Subcutaneous adipose tissue (tissue), 4 donors: ENCODE data around the gene DNMT3L. TPM values are rescaled to one million over a fixed set of nuclear protein-coding genes. Genes with fewer than 3 reads are reported as not detected.

Experiments used
- total RNA-seq, 4 donors: library from RNA; depleted of rRNA; stranded (reverse); fragments of >200 nt; gene quantifications; one replicate each; pipeline ENCODE4 v1.1.0, GENCODE V29; 2016
- TF ChIP-seq, protein P1 (sequence below): fragments of 450-650 bp; IDR thresholded peaks from one replicate; pipeline ENCODE4 v1.5.1; 2016; ENCODE audit warnings: low read depth, mild to moderate bottlenecking, control low read depth, antibody characterized with exemption, moderate library complexity

DNMT3L gene
- total RNA-seq: not detected

DNA sequence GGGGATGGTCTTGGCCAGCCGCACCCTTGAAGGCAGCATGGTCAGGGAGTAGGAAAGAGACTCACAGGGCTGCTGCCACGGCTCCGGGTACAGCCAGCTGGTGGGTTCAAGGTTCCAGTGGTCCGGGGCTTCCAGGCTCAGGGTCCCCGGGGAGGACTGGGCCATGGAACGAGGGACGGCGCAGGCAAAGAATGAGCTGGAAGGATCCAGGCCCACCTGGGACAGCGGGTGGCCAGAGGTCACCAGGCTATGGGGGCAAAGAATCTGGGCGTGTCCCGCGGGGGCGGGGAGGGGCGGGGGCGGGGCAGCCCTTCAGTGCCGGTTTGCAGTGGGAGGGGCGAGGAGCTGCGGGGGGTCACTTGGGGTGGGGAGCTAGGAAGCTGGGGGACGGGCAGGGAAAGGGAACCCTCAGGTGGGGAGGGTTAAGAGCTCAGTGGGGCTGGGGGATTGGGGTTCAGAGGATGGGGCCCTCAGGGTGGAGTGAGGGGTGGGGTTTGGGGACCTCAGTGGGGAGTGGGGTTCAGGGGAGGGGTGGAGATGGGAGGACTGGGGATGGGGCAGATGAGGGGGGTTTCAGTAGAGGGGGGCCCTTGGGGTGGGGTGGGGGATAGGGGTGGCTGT lies at the start of gene DNMT3L:
Gene DNMT3L (minus strand): TSS at position 223 of the 621 bp plus-strand sequence. CDS start 638 bp downstream, outside the sequence.
- TF ChIP-seq, protein P1, sequence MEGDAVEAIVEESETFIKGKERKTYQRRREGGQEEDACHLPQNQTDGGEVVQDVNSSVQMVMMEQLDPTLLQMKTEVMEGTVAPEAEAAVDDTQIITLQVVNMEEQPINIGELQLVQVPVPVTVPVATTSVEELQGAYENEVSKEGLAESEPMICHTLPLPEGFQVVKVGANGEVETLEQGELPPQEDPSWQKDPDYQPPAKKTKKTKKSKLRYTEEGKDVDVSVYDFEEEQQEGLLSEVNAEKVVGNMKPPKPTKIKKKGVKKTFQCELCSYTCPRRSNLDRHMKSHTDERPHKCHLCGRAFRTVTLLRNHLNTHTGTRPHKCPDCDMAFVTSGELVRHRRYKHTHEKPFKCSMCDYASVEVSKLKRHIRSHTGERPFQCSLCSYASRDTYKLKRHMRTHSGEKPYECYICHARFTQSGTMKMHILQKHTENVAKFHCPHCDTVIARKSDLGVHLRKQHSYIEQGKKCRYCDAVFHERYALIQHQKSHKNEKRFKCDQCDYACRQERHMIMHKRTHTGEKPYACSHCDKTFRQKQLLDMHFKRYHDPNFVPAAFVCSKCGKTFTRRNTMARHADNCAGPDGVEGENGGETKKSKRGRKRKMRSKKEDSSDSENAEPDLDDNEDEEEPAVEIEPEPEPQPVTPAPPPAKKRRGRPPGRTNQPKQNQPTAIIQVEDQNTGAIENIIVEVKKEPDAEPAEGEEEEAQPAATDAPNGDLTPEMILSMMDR: no peak

DNA sequence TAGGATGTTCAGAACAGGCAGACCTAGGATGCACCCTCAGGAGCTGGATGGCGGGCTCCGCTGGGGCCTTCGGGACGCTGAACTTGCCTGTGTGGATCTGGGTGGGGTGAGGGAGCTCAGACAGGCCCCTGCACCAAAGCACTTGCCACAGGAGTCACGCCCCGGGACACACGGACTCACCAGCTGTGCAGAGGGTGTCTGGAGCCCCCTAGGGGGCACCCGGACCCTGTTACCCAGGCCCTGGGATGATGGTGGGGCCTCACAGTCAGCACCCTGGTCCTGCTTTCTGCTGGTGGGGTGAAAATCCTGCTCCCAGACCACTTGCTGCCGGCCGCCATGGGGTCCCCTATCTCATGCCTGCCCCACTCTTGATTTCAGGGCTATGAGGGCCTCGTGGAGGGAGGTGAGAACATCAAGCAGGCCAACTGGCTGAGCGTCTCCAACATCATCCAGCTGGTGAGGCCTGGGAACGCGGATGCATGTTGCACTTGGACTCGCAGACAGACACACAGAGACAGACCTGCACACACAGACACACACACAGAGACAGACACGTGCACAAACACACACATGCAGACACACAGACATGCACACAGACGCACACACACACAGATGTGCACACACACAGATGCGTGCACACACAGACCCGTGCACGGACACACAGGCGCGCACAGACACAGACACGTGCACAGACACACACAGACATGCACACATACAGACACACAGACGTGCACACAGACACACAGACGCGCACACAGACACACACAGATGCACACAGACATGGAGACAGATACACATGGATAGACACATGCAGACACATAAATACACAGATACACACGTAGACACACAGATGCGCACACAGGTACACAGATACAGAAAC lies 49.2 kb upstream of the DNMT3L start:
- TF ChIP-seq, protein P1: no peak

DNA sequence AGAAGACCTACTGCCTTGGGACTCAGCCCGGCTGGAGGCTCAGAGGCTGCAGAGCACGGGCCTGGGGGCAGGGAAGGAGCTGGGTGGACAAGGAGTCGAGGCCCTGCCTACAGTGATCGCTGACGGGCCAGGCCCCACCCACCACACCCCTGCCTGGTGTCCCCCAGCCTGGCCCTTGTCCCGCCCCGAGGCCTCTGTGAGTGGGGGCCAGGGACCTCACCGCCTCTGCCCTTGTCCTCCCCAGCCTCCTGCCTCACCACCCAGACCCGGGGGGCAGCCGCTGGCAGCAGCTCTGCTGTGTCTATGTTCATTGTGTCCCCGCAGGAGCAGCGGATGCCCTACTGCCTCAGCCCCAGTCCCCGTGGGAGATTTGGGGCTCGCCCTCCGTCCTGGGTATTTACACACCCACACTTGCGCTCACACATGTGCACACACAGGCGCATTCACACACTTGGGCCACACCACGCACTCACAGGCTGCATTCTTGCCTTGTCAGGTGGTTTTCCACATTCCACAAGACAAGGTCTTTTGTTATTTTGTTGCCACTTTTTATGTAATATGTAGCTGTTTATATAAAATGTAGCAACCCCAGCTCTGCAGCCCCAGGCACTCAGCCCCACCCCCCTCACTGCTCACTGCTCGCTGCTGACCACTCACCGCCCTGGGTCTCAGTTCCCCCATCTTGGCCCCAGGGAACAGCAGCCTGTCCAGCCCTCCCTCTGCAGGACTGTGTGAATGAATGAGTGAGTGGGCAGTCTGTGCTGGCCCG lies 45.4 kb upstream of the DNMT3L start:
- TF ChIP-seq, protein P1: no peak

DNA sequence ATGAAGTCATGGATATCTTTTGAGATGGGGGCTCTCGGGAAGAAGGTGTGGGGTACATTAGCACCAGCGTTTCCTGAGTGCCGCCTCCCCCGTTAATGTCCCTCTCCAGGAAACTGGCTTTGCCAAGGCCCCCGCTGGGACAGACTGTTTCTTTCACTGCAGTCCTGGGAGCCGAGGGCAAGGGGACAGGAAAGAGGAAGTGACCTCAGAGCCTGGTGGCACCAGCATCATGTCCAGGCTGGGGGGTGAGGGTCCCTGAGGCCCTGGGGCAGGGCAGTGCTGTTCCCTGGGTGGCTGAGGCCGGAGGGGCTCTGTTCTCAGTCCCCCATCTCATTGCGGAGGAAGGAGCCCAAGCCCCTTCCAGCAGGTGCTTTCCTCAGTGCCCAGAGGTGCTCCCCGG lies 44.0 kb upstream of the DNMT3L start:
- TF ChIP-seq, protein P1: no peak

DNA sequence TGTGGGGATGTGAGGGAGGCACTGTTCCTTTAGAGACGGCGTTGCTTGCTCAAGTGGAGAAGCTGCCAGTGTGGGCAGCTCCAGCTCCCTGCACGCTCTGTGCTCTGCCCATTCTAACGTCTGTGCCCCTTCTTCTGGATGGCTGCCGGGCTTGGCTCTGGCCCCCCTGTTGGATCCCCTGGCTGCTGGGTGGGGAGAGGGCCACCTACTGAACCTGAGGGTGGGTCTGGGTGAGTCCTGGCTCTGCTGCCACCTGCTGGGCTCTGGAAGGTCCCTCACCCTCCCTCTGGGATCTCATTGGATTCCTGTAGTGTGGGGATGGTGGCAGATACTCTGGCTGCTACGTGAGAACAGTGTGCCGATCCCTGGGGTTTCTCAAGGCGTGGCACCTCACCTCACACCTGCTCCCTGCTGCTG lies 43.2 kb upstream of the DNMT3L start:
- TF ChIP-seq, protein P1: no peak

DNA sequence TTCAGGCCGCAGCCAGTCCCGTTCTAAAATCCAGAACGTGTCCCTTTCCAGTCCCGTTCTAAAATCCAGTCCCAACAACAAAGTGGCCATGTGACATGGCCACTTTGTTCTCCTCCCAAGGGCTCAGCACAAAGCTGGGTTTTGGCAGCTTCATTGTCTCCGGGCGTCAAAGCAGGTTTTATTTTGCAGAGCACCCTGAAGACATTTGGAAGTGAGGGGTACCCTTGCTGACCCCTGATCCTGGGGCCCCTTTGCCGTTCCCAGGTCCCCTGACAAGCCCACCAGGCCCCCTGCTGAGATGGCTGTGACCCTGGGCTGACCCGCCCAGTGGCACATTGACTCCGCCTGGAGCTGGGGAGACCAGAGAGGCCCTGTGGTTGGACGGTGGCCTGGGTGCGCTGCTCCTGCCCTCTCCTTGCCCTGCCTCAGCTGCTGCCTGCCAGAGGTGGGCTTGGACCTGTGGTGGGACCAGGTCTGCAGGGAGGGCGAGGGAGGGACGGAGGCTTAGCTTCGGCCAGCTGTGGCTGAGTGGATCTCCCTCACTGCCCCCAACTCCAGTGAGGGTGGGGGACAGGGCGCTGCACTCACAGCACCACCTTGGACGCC lies 42.4 kb upstream of the DNMT3L start:
- TF ChIP-seq, protein P1: no peak
